PFSK-1 (cell line): Measurements from ENCODE around the gene PTPN20.

Experiments
- REST ChIP-seq, 2 experiments: IDR thresholded peaks; 2 replicates each; pipeline versions ENCODE4 v1.6.1 to v1.8.0; 2011 to 2012; ENCODE audit warnings: low read depth in 2 of 2, low read length in 2 of 2, control low read depth in 1 of 2, inconsistent platforms in 1 of 2, mild to moderate bottlenecking in 1 of 2, moderate library complexity in 1 of 2; ENCODE audit not compliant: insufficient read depth in 1 of 2
- SIN3A ChIP-seq: IDR thresholded peaks from 2 replicates; pipeline ENCODE4 v1.6.1; 2012; ENCODE audit warnings: mild to moderate bottlenecking, low read length, moderate library complexity, borderline replicate concordance; ENCODE audit not compliant: insufficient read depth
- TAF1 ChIP-seq: IDR thresholded peaks from 2 replicates; pipeline ENCODE4 v1.6.1; 2012; ENCODE audit warnings: low read length, control low read depth, borderline replicate concordance; ENCODE audit not compliant: insufficient read depth

- TF ChIP-seq SIN3A (no peak), REST (IDR thresholded peaks at IDR 0.05; ENCODE audit: insufficient read depth in 1 of 2, low read depth in 2 of 2, low read length in 2 of 2) (no peak), TAF1 (no peak)
Measured at GRCh38 chr10:47020471-47020870, 109.2 kb downstream of the PTPN20 start.
